HG03442 (cell line): ENCODE data around the gene GRB10.

Source experiments
- ATAC-seq: cut with Tn5 transposase; IDR thresholded peaks from one replicate; pipeline ENCODE4 v1.9.1; 2021; ENCODE audit warnings: mild to moderate bottlenecking, moderate library complexity; ENCODE audit not compliant: unreplicated experiment

The GRB10 gene

GRCh38 chr7:50723173-50723572, 59.5 kb downstream of the GRB10 start:
- no peak for ATAC-seq

DNA sequence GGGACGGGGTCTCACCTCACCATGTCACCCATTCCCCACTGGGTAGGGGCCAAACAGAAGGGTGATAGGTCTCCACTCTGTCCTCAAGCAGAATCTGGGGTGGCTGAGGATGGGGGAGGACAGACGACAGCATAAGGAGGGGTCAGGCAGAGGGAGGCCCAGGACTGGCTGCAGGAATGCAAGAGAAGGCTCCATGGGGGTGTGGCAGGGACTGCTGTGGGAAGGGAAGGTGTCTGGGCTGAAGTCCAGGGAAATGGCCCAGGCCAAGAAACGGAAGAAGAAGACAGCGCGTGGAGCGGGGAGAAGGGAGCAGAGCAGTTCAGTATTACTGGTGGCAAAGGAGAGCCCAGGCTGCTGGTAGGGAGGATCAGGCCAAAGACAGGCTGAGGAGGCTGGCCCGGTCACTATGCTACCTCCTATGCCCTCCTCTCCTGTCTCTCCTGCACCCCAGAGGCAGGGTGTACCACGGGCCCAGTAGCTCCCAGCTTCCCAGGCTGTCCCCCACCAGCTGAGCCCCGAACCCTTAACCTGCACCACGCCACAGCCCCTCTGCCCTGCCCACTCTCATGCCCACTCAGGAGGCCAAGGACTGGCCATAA, 60.9 kb downstream of the GRB10 start:
- no peak for ATAC-seq

GRCh38 chr7:50721160-50721559, 61.5 kb downstream of the GRB10 start:
- no peak for ATAC-seq

DNA sequence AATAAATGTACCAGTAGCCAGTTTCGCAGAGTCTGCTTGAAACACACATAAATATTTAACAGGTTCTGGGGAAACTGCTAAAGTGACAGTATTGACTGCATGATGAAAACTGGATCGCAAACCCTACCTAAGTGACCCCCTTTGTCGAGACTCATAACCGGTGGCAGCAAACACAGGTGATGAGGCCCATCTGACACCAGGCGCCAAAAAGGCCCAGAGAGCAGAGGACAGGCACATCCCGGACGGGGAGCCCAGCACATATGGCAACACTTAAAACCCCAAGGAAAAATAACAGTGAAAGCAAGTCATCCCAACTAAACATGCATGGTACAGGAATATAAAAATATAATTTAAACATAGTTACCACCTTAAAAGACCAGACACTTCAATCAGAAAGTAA, 62.4 kb downstream of the GRB10 start:
- ATAC-seq = no peak

- no peak for ATAC-seq
These were observed 63.8 kb downstream of the GRB10 start for GRCh38 chr7:50718876-50719275.

GRCh38 chr7:50718311-50718710, 64.4 kb downstream of the GRB10 start:
- ATAC-seq = no peak

- ATAC-seq = no peak
These were observed 65.5 kb downstream of the GRB10 start for GRCh38 chr7:50717181-50717580.

- ATAC-seq = no peak
These were observed 67.8 kb downstream of the GRB10 start for GRCh38 chr7:50714857-50715256.

- no peak for ATAC-seq
These were observed 69.4 kb downstream of the GRB10 start for GRCh38 chr7:50713123-50713965.

DNA sequence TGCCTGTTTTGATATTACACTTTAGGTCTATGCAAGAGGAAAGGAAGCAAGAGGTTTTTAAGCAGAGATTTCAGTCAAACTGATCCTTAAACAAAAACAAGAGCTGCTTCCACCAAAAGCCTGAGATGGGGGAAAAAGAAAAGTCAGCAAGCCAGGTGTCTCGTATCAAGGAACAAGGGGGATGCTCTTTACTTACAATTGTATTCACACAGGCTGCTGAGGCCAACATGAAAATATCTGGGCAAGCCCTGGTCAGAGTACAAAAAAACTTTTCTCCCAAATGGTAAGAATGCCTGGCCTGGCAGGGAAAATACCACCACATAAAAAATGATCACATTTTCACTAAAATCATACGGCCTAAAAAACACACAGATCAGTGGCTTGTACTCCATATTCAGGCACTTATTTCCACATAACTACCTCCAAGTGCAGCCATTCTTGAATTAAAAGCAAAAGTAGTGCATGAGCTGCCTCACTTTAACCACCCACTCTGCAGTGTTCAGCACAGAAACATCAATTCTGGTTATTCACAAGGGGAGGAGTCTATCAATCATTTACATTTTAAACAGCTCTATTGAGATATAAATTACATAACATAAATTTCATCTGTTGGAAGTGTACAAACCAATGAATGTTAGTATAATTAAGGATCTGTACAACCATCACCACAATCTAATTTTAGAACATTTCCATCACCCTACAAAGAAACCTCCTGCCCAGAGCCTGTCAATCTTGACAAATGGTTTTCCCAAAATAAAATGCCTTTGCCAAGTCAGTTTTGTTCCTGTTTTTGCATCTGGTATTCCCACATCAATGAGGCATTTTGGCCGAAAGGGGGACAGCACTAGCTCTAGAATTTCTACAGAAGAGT, 70.2 kb downstream of the GRB10 start:
- no peak for ATAC-seq

GRCh38 chr7:50711271-50712175, 71.2 kb downstream of the GRB10 start:
- ATAC-seq = no peak

DNA sequence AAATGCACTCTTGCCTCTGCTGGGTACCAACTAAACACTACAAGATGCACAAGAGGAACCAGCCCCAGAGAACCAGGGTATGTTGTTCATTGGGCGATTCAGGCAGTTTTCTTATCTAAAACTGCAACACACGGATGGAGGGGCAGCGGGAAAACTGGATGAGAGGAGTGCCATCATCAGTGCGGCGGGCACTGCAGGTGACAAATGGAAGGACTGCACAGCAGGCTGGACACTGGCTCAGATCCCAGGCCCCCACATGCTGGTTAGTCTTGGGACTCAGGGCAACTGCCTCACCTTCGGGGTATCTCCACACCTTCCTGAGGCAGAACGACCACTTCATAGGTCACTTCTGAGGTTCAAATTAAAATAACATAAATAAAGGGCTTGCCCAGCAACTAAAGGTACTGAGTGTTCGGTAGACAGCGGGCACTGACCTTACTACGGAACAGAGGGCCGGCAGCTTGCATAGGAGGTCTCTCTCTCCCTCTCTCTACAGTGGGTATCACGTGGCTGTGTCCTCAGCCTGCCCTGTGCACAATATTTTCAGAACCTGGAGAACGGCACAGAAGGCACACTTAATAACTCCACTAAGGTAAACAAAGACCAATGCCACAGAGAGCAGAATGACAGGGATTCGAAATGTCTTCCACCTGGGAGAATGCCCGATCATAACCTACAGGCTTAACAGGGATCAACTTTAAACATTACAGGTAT, 72.1 kb downstream of the GRB10 start:
- no peak for ATAC-seq

- no peak for ATAC-seq
These were observed 73.5 kb downstream of the GRB10 start for GRCh38 chr7:50709151-50709550.

GRCh38 chr7:50707236-50708006, 75.3 kb downstream of the GRB10 start:
- no peak for ATAC-seq

DNA sequence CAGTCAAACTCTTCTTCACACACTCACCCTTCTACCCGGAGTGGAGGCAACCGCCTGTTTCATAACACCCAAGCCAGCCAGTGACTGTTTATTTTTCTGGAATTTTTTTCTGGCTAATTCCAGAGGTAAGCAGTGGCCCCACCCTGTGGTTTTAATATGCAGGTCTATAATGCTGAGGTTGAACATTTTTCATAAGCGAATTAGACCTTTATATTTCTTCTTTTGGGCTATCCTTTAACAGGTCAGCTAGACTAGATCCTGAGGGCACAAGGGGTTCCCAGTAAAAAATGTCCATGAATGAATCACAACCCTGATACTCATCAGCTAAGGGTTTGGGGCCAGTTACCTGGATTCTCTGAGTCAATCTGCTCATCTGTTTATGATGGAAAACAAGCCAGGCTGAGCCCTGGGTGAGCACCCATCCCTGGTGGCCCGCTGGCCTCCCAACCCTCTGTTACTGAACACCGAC, 76.2 kb downstream of the GRB10 start:
- ATAC-seq = no peak

GRCh38 chr7:50704844-50705243, 77.9 kb downstream of the GRB10 start:
- no peak for ATAC-seq

DNA sequence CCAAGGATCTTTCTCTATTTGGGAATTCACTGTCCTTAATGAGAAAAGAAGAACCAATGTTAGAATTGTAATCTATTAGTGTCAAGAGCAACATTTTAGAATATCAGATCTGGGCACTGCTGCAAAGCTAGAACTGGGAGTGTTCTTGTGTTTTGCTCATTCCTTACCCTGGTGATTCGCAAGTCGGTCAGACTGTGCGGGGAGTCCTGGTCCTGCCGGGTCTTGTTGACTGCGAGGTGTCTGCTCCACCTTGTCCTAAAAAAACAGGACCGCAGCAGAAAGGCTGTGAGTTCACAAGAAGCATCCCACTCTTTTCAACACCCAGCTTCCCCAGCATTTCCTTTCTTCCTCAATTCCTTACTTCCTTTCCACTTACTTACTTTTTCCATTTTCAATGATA, 79.0 kb downstream of the GRB10 start:
- ATAC-seq = no peak

GRCh38 chr7:50699143-50699542, 83.6 kb downstream of the GRB10 start:
- no peak for ATAC-seq

- ATAC-seq = no peak
These were observed 84.9 kb downstream of the GRB10 start for GRCh38 chr7:50697748-50698147.
